Testis (tissue), 2 donors: Measurements from ENCODE around the gene CD55.

Source experiments
- CTCF ChIP-seq, 3 experiments: fragments of 450-650 bp in 2 of 3; fragments of 200-600 bp in 1 of 3; sonication (generic) in 1 of 3; IDR thresholded peaks; one replicate each; pipeline ENCODE4 v1.5.1; 2016 to 2019; ENCODE audit warnings: antibody characterized with exemption in 3 of 3, mild to moderate bottlenecking in 2 of 3, moderate library complexity in 1 of 3
- POLR2A ChIP-seq: fragments of 450-650 bp; IDR thresholded peaks from one replicate; pipeline ENCODE4 v1.6.1; 2017; ENCODE audit warnings: antibody characterized with exemption, mild to moderate bottlenecking, moderate library complexity

GRCh38 chr1:207404849-207405525, 83.5 kb downstream of the CD55 start:
- TF ChIP-seq POLR2A (no peak), CTCF (IDR thresholded peaks at IDR 0.05) (peak; percentile 35 to 72 (median 41))
